Activated gamma-delta T cell treated with anti-CD3 and anti-CD28 coated beads, Interleukin-2, amount 50 U/mL, for 16 hours (primary cell): ENCODE measurements around the gene GPHA2.

Experiments
- DNase-seq: peaks from one replicate; pipeline ENCODE4 v3.0.0-alpha.2; 2020; ENCODE audit warnings: low read depth

GPHA2 gene

DNA sequence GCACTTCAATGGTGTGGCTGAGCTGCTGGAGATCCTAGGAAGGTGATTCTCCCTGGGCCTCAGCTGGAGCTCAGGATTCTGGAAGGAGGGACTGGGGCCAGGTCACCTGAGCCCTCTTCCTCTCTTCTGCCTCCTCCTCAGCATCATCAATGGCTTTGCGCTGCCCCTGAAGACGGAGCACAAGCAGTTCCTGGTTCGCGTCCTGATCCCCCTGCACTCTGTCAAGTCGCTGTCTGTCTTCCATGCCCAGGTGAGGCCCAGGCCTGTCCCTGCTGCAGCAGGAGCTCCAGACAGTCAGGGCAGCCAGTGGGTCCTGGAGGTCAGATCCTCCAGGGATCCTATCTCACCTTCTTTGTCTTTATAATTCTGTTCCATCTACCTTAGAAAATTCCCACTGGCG is 5.4 kb downstream of the GPHA2 start:
- no peak for DNase-seq

DNA sequence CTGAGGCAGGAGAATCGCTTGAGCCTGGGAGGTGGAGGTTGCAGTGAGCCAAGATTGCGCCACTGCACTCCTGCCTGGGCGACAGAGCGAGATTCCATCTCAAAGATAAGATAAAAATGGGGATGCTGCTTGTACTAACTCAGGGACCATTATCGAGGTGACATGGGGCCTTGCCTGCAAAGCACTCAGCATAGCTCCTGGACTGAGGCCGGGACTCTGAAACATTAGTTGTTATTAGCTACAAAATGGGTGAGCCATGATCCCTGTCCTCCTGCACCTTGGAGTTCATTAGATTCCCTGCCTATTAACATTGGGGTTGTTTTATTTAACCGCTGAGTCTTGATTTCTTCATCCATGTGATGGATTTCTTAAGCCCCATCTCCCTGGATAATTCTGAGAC is 6.1 kb downstream of the GPHA2 start:
- no peak for DNase-seq

DNA sequence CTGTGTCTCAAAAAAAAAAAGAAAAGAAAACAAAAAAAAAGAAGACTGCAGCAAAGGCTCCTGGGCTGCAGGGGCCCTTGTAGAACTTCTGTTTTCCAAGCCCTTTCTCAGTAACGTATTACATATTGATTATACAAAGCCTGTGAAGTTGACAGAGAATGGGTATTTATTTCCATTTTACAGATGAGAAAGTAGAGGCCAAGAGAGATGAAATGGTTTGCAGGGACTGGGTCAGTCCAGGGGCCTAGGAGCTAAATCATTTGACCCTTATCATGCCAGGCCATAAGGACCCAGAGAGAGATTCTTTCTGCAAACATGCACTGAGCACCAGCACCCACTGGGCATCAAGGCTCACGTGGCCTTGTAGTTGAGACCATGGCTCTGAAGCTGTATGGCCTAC is 6.7 kb downstream of the GPHA2 start:
- no peak for DNase-seq

DNA sequence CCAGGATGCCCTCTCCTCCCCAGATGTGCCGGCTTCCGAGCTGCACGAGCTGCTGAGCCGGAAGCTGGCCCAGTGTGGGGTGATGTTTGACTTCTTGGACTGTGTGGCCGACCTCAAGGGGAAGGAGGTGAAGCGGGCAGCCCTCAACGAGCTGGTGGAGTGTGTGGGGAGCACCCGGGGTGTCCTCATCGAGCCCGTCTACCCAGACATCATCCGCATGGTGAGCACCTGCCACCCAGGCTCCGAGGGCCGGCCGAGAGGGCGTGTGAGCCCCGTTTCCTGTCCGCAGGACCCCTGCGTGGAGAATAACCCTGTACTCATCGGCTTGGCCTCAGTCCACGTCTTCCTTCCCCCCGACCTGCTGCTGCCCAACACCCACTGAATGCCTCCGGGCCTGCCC is 9.0 kb downstream of the GPHA2 start:
- DNase-seq, result no peak

DNA sequence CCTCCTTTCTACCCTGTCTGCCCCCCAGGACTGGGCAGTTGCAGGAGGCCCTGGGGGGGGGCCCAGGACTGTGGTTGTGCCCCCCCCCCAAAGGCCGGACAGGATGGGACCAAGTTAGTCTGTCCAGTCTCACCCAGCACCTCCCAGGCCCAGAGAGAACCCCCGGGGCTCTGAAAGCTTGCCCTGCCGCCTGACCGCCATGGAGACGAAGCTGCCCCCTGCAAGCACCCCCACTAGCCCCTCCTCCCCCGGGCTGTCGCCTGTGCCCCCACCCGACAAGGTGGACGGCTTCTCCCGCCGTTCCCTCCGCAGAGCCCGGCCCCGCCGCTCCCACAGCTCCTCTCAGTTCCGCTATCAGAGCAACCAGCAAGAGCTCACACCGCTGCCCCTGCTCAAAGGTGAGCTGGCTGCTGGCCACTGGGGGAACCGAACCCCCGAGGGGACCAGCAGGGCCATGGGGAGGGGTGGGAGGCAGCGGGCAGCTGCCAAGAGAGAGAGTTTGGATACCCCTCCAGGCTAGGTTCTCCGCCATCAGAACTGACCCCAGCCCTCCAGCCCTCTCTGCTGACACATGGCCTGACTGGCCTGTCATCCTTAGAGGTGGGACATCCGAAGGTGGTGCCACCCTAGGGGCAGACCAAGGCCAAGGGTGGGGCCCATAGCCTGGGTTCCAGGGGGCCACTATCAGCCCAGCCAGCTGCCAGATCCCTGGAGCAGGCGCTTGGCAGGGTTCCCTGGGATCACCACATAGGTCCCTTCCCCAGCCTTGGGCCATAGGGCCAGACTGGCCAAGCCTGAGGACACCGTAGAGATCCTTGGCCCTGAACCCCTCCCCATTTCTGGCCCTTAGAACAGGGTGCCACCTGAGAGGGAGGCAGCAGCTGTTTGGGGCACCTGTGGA is 9.9 kb downstream of the GPHA2 start:
- DNase-seq, result no peak

DNA sequence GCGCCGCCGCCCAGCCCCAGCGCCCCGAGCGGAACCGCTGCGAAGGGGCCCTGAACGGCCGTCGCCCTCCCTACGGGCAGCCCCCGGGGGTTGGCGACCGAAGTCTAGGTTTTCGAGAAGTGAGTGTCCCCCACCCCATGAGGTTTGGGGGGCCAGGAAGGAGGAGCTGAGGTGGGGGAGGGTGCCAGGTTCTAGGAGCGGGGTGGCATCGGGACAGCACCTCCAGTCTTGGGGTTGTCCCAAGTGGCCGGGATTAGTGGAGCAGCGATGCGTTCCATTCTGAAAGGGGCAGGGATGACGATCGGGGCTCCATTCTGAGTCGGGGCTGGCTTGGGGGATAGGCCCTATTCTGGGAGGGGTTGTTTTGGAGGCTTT is 10.8 kb downstream of the GPHA2 start:
- DNase-seq, result no peak

DNA sequence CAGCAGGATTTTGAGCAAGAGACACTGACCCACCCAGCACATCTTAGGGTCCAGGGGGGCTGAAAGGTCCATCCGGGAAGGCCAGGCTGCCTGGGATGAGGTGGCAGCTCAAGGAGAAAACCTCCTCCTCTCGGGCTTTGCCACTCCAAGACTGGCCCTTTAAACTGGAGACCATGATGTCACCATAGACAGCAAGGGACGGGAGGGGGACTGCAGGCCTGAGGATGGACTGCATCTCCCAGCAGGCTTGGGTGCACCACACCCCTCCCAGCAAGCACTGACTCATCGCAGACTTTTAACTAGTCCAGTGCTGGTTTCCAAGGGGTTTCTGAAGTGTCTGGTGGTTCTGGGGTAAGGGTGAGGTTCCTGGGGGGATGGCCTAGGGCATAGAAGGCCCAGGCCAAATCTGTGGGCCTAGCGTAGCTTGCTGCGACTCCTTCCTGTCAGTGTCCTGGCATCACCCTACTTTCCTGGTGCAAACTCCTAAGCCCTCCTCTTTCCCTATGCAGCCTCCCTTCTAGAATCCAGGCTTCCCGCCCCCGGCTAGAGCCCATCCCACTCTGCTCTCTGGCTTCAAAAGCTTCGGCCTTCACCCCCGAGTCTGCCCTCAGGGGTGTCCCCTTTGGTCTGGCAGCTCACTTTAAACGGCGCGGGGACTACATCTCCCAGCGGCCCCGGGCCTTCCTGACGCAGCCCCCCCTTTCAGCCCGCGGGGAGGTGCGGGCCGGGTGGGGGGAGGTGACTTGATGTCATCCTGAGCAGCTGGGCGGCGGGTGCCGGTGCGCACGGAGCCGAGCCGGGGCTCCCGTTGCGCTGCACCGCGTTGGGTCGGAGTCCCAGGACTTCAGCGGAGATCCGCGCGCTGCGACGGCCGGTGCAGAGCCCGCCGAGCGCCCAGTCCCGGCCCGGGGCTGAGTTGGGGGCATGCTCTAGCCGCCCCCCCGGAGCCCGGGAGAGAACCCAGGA is 11.5 kb downstream of the GPHA2 start, which contains the start of gene PPP2R5B:
Gene PPP2R5B, plus strand, starts transcription at position 746 of the 966 bp plus-strand sequence. CDS start 1,046 bp downstream, outside the sequence.
- peak; percentile 86 for DNase-seq

DNA sequence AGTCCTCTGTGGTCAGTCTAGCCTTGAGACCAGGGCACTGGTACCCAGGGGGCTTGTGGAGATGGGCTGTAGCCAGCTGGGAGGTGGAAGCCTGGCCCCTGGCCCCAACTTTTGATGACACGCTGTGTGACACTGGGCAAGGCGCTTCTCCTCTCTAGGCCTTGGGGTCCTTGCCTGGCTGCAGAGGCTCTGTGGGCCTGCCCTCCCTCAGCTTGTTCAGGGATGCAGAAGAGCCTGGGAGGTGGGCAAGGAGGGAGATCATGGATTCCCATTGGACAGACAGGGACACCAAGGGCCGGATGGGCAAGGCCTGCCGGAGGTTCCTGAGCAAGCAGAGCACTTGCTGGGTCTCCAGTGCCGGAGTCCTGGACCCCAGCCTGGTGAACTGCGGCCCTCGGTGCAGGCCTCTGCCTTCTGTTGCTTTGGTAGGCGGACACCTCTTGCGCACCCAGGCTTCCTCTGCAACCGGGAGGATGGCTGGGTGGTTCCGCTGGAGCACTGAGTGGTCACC is 12.5 kb downstream of the GPHA2 start:
- DNase-seq, result no peak

DNA sequence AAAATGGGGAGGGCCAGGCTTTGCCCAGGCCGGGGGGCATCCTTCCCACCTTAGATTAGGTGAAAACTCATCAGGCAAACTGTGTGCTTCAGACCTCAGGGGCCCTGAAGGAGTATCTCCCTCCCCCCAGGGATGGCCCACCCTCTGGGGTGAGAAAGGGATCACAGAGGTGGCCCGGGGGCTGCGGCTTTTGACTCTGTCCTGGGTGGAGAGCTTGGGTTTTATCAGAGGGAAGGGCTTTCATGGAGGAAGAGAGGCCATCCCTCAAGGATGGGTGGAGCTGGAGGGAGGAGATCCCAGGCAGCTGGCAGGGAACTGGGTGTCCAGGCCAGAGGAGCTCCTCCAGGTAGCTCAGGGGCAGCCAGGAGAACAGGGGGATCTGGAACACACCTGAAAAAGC is 14.3 kb downstream of the GPHA2 start:
- DNase-seq, result no peak

DNA sequence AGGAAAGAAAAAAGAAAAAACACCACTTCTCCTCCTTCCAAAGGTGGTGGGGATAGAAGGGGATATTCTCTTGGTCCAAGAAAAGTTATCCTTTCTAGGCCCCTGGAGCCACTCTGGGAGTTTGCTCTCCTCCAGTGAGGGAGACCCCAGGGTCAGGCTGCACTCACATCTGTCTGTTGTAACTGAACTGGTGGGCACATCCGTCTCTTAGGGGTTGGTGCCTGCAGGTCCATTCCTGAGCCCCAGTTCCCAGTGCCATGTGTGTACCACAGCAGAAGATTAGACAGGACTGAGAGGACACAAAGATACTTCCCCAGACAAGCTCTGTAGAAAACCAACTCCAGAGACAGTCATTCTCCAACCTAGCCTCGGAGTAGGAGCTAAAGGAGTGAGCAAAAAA is 15.6 kb downstream of the GPHA2 start:
- DNase-seq, result no peak

DNA sequence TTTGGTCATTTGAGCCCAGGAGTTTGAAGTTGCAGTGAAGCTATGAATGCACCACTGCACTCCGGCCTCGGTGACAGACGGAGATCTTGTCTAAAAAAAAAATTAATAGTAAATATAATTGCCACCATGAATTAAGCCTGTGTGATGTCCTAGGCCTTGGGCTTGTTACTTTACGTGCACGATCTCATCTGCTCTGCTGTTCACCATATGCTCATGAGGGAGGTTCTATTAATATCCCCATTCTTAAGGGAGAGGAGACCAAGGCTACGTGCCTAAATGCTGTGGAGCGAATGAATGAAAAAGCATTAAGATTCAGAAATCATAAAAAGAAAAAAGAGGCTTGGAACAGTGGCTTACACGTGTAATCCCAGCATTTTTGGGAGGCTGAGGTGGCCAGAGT is 16.1 kb downstream of the GPHA2 start:
- DNase-seq, result no peak

DNA sequence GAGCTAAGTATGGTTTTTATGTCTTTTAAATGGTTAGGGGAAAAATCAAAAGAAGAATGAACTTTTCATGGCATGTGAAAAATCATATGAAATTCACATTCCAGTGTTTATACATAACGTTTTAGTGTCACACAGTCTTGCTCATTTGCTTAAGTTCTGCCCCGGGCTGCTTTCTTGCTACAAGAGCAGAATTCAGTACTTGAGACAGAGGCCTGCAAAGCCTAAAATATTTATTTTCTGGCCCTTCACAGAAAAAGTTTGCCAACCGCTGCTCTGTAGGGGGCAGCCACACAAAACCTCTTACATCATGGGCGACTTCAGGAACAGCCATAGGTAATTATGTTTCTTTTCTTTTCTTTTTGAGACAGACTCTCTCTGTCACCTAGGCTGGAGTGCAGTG is 17.7 kb downstream of the GPHA2 start:
- no peak for DNase-seq

DNA sequence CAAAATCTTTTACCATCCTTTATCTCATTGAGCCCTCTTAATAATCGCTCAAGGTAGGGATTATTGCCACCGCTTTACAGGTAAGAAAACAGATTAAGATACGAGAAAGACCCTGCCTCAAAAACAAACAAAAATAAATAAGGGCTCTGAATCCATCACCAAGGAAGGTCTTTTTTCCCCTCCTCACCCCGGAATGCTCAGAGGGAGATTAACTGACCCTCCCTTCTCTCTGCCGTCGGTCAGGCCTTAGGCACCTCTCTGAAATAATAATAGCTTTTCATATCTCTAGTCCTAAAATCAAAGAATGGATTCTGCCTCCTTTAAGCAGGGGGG is 18.1 kb downstream of the GPHA2 start:
- no peak for DNase-seq

DNA sequence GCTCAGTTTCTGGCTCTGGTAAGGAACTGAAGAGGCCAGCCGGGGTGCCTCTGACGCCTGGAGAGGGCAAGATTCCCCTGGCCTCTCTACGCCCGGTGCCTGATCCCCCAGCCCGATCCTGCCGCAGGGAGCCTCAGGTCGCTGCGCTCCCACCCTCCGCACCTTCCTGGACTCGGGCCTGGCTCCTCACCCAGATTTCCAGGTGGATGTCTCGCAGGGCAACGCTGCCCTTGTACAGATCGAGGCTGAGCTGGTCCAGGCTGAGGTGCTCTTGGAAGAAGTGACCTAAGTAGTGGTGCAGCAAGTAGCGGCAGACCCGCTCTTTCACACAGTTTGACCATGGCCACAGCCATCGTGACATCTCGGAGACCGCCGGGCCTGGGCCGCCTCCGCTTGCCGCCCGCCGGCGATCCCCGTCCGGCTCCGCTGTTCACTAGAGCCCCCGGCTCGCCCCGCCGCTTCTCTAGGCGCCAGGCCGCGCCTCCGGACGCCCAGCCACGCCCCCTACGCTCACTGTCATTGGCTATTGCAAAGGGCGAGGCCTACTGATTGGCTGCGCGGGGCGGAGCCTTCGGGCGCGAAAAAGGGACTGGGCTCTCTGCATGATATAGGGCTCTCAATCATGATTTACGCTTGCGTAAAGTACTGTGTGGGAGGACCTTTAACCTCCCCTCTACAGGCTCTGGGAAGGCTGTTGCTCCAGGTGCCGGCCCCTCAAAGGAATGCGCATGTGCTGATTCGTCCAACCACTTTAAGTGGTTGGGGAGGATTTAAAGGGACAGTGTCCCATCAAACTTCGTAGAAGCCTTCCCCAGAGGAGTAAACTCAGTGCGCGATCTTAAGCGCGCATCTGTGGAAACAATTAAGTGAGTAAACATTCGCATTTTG is 18.7 kb downstream of the GPHA2 start, which contains the start of gene ATG2A:
Gene ATG2A, minus strand, starts transcription at position 435 of the 888 bp plus-strand sequence. Its CDS starts 74 bp downstream, at position 361.
- peak; percentile 99 for DNase-seq

DNA sequence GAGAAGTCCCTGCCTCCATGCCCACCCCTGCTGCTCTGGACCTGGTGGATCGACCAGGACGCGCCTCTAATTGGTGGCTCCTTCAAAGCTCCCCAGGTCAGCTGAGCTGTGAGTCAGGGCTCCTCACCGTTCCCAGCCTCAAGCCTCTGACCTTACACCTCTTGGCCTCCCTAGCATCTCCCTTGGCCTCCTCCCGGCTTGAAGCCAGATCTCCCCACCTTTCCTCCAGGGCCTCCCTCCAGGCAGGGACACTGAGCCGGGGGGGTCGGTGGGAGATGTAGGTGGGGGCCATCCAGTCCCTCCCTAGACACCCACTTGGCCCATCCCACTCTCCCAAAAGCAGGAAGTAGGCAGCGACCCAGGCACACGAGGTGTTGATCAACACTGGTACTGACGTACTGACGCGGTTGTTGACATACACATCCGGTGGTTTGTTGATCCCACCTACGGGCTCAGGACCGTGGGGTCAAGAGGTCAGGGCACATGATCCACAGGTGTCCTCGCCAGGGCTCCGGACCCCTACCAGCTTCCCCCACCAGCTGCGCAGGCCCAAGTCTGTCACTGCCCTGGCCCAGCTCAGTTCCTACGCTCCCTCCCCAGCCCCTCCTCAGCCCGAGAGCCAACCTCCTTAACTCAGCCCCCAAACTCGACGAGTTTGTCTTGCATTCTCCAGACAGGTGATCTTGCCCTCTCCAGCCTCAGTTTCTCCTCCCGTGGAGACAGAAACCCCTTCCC is 19.5 kb downstream of the GPHA2 start:
- no peak for DNase-seq

DNA sequence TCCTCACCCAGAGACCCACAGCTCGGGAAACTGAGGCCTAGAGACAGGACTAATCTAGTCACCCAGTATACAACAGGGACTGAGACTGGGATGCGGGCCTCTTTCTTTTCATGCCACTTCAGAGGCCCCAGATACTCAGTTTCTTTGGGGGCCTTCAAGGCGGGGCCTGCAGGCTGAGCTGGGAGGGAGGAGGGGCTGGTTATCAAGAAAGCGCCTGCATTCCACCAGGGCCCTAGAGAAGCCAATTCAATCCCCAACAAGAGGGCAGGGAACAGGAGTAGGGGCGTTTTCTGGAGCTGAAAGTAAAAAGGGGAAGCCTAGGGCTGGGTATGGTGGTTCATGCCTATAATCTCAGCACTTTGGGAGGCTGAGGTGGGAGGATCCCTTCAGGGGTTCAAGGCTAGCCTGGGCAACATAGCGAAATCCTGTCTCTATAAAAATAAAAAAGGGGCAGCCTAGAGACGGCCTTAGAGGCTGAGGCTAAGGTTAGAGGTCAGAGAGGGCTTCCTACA is 20.3 kb downstream of the GPHA2 start:
- no peak for DNase-seq

DNA sequence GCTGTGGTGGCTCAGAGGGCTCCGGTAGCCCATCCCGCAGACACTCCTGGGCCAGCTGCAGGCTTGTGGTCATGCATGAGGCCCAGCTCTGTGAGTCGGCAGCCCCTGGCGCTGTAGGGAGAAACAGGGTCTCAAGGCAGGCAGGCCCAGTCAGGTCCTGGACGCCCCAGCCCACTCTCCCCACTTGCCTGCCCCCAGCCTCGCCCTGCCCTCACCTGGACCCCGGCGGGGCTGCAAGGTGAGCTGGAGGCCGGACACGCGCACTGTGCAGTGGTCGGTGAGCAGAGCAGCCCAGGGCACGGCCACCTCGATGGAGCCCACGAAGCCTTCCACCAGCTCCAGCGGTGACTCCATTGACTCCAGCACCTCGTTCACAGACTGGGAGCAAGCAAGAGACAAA is 21.6 kb downstream of the GPHA2 start:
- DNase-seq, result no peak

DNA sequence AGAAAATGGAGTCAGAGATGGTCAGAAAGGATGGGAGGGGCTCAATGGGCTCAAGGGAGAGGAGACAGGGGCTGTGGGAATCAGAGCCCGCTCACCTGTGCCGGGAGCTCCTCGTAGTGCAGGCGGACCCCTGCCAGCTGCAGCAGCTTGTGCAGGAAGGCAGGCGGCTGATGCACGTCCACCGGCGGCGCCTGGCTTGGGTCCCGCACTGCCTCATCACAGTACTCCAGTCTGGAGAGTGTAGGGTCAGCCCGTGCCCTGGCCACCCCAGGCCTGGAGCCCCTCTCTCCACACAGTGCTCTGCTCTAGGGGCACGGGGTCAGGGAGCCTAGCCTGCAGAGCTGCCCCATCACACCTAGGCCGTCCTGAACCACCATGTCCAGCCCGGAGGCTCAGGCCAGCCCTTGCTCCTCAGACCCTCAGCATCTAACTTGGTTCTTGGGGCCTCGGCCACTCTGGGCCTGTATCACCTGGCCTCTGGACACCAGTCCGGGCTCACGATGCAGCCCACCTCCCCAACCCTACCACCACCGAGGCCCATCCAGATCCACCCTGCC is 22.4 kb downstream of the GPHA2 start:
- no peak for DNase-seq

DNA sequence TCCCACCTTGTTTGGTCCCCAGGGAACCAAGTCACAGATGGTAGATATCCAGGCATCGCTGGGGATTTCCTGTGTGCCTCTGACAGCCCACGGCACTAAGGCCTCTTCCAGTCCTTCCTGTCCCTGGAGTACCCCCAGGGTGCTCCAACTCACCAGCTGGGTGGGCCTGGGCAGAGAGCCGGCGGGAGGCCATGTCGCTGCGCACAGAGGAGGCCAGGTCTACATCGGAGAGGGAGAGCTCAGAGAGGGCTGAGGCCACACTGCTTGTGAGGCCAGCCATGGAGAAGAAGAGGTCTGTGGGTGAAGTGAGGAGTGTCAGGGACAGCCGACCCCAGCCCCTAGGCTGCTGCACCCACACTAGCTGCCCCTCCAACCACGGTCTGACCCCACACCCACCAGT is 24.0 kb downstream of the GPHA2 start:
- DNase-seq, result no peak

DNA sequence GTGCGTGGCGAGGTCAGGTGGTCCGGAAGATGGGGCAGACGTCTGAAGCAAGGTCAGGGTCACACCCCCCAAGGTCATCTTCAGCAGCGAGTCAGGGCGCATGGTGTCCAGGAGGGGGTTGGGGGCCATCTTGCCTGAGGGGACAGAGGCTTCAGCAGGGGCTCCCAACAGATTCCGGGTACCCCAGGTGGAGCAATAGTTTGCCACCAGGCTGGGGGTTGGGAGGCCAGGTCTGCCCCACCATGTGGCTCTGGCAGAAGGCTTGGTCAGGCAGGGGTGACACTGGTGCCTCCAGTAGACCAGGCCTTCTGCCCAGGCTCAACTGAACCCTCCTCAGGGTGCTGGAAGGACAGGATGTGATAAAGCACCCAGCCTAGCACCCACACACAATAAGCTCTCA is 24.6 kb downstream of the GPHA2 start:
- no peak for DNase-seq
